Natural killer cell treated with Interleukin-12 subunit alpha and Interleukin-12 subunit beta and Interleukin-15 and Interleukin-18, amount 100 ng/mL, for 72 hours (primary cell): ENCODE measurements around the gene LEFTY2. TPM values are rescaled to one million over a fixed set of nuclear protein-coding genes. Genes with fewer than 3 reads are reported as not detected.
"Not testable (repeated sequence)": the region's sequence is repeated elsewhere in the genome, so short reads cannot be mapped to it uniquely, and the experiment has no call there.

Experiments used
- ATAC-seq, 2 donors: fragments of 150-1000 bp; cut with Tn5 transposase in 1 of 2; sonication (Bioruptor Pico), chemical (Tn5 transposase) in 1 of 2; 2 replicates each; pipeline ENCODE4 v1.10.0; 2021
- DNase-seq: peaks from one replicate; pipeline ENCODE4 v3.0.0; 2022; ENCODE audit warnings: low spot score
- H3K27ac Mint-ChIP-seq, 2 donors: 1 replicate in 1 of 2; 2 replicates in 1 of 2; pipeline ENCODE4 v1.8.0; 2022; ENCODE audit warnings: mixed read lengths in 2 of 2, mild to moderate bottlenecking in 1 of 2, moderate library complexity in 1 of 2
- H3K27me3 Mint-ChIP-seq, 2 donors: 1 replicate in 1 of 2; 2 replicates in 1 of 2; pipeline ENCODE4 v1.8.0; 2022; ENCODE audit warnings: mixed read lengths in 2 of 2
- H3K36me3 Mint-ChIP-seq: one replicate; pipeline ENCODE4 v1.8.0; 2022; ENCODE audit warnings: mixed read lengths
- H3K4me1 Mint-ChIP-seq, 2 donors: 1 replicate in 1 of 2; 2 replicates in 1 of 2; pipeline ENCODE4 v1.8.0; 2022; ENCODE audit warnings: low read depth in 2 of 2, mixed read lengths in 2 of 2, mild to moderate bottlenecking in 1 of 2
- H3K4me3 Mint-ChIP-seq: one replicate; pipeline ENCODE4 v1.8.0; 2022; ENCODE audit warnings: mixed read lengths
- H3K9me3 Mint-ChIP-seq: 2 replicates; pipeline ENCODE4 v1.8.0; 2022; ENCODE audit warnings: mixed read lengths
- total RNA-seq, 2 donors: library from RNA; stranded (reverse); gene quantifications; one replicate each; pipeline ENCODE4 v1.2.3, GENCODE V29; 2022

LEFTY2 gene
- total RNA-seq: not detected

GRCh38 chr1:225941187-225941941, at the start of gene LEFTY2:
TSS of gene LEFTY2 (minus strand) at chr1:225941220. CDS start at chr1:225941140, 80 bp downstream.
- H3K4me3 Mint-ChIP-seq: no peak within 1 kb of the TSS
- no peak within 1 kb of the TSS for H3K27ac Mint-ChIP-seq
- ATAC-seq (no peak), DNase-seq (no peak)
- H3K9me3 Mint-ChIP-seq: no peaks in the 10 kb centered on the region
- H3K36me3 Mint-ChIP-seq: no peaks in the 10 kb centered on the region
- H3K27me3 Mint-ChIP-seq: no peaks in the 10 kb centered on the region
- H3K4me1 Mint-ChIP-seq: peaks cover 13 to 17% of the 10 kb centered on the region in 2 donors

GRCh38 chr1:225987491-225988316, 46.7 kb upstream of the LEFTY2 start:
- DNase-seq (no peak), ATAC-seq (no peak)
- Mint-ChIP-seq H3K4me3 (no peak overlapping the region), H3K27ac (no peak overlapping the region), H3K27me3 (no peaks in the 10 kb centered on the region), H3K4me1 (peaks cover 22 to 25% of the 10 kb centered on the region in 2 donors), H3K9me3 (no peaks in the 10 kb centered on the region), H3K36me3 (peaks cover 37% of the 10 kb centered on the region)

- no peaks in the 10 kb centered on the region for H3K9me3 Mint-ChIP-seq
- H3K36me3 Mint-ChIP-seq: peaks cover 33% of the 10 kb centered on the region
- no peak for DNase-seq
- no peak for ATAC-seq
- no peak overlapping the region for H3K4me3 Mint-ChIP-seq
- H3K27me3 Mint-ChIP-seq: no peaks in the 10 kb centered on the region
- peaks cover 15 to 20% of the 10 kb centered on the region in 2 donors for H3K4me1 Mint-ChIP-seq
- no peak overlapping the region for H3K27ac Mint-ChIP-seq
Observed at GRCh38 chr1:225981714-225982113, 40.7 kb upstream of the LEFTY2 start.

GRCh38 chr1:225980005-225980836, 39.2 kb upstream of the LEFTY2 start:
- H3K36me3 Mint-ChIP-seq: peaks cover 21% of the 10 kb centered on the region
- H3K4me3 Mint-ChIP-seq: no peak overlapping the region
- H3K27ac Mint-ChIP-seq: peak overlapping the region in 1 of 2 donors; percentile 11

GRCh38 chr1:225979421-225979820, 38.4 kb upstream of the LEFTY2 start:
- DNase-seq (no peak), ATAC-seq (no peak)
- Mint-ChIP-seq H3K36me3 (peaks cover 21% of the 10 kb centered on the region), H3K9me3 (no peaks in the 10 kb centered on the region), H3K27ac (peak overlapping the region in 1 of 2 donors; percentile 11), H3K27me3 (no peaks in the 10 kb centered on the region), H3K4me3 (no peak overlapping the region), H3K4me1 (peaks cover 15 to 24% of the 10 kb centered on the region in 2 donors)

More at GRCh38 chr1:225980005-225980836, 39.2 kb upstream of the LEFTY2 start:
- ATAC-seq (no peak), DNase-seq (peak; percentile 20)
- Mint-ChIP-seq H3K27me3 (no peaks in the 10 kb centered on the region), H3K4me1 (peaks cover 15 to 24% of the 10 kb centered on the region in 2 donors), H3K9me3 (no peaks in the 10 kb centered on the region)

GRCh38 chr1:225977937-225978748, 37.1 kb upstream of the LEFTY2 start:
- Mint-ChIP-seq H3K36me3 (peaks cover 12% of the 10 kb centered on the region), H3K27me3 (no peaks in the 10 kb centered on the region), H3K4me3 (peak overlapping the region; percentile 34), H3K9me3 (no peaks in the 10 kb centered on the region), H3K27ac (peak overlapping the region; percentile 18 to 24), H3K4me1 (peaks cover 15 to 24% of the 10 kb centered on the region in 2 donors)
- DNase-seq (peak; percentile 82), ATAC-seq (peak; percentile 95)

GRCh38 chr1:225975146-225975545, 34.1 kb upstream of the LEFTY2 start:
- not testable (repeated sequence) for H3K4me3 Mint-ChIP-seq, H3K27ac Mint-ChIP-seq, DNase-seq, H3K9me3 Mint-ChIP-seq, ATAC-seq, H3K27me3 Mint-ChIP-seq, H3K36me3 Mint-ChIP-seq
- H3K4me1 Mint-ChIP-seq: peaks cover 15 to 20% of the 10 kb centered on the region in 2 donors

- no peak for ATAC-seq
- no peak overlapping the region for H3K27ac Mint-ChIP-seq
- H3K4me3 Mint-ChIP-seq: no peak overlapping the region
- no peaks in the 10 kb centered on the region for H3K36me3 Mint-ChIP-seq
- peaks cover 10 to 17% of the 10 kb centered on the region in 2 donors for H3K4me1 Mint-ChIP-seq
- DNase-seq: no peak
- no peaks in the 10 kb centered on the region for H3K9me3 Mint-ChIP-seq
- no peaks in the 10 kb centered on the region for H3K27me3 Mint-ChIP-seq
Observed at GRCh38 chr1:225974454-225974853, 33.4 kb upstream of the LEFTY2 start.

GRCh38 chr1:225973158-225973557, 32.1 kb upstream of the LEFTY2 start:
- Mint-ChIP-seq H3K27ac (no peak overlapping the region), H3K9me3 (no peaks in the 10 kb centered on the region), H3K36me3 (no peaks in the 10 kb centered on the region), H3K4me3 (no peak overlapping the region), H3K27me3 (no peaks in the 10 kb centered on the region), H3K4me1 (peaks cover 3 to 12% of the 10 kb centered on the region in 2 donors)
- DNase-seq (no peak), ATAC-seq (no peak)

- Mint-ChIP-seq H3K27ac (peak overlapping the region in 1 of 2 donors; percentile 27), H3K4me3 (no peak overlapping the region), H3K4me1 (peaks cover 0 to 7% of the 10 kb centered on the region in 2 donors), H3K36me3 (no peaks in the 10 kb centered on the region), H3K27me3 (no peaks in the 10 kb centered on the region), H3K9me3 (no peaks in the 10 kb centered on the region)
- ATAC-seq: no peak
- DNase-seq: no peak
Observed at GRCh38 chr1:225972344-225973152, 31.5 kb upstream of the LEFTY2 start.

GRCh38 chr1:225970592-225971157, 29.7 kb upstream of the LEFTY2 start:
- not testable (repeated sequence) for H3K9me3 Mint-ChIP-seq, H3K27me3 Mint-ChIP-seq, ATAC-seq, H3K27ac Mint-ChIP-seq, H3K4me1 Mint-ChIP-seq, H3K4me3 Mint-ChIP-seq, DNase-seq, H3K36me3 Mint-ChIP-seq

- not testable (repeated sequence) for H3K27me3 Mint-ChIP-seq, DNase-seq, H3K27ac Mint-ChIP-seq, H3K4me3 Mint-ChIP-seq, ATAC-seq, H3K4me1 Mint-ChIP-seq, H3K9me3 Mint-ChIP-seq, H3K36me3 Mint-ChIP-seq
Observed at GRCh38 chr1:225969751-225970150, 28.7 kb upstream of the LEFTY2 start.
